ENCODE results near the gene C5orf63. TPM values are rescaled to one million over a fixed set of nuclear protein-coding genes. Genes with fewer than 3 reads are reported as not detected.

The C5orf63 gene
- total and polyA plus RNA-seq, 2 of the 13 experiments (the other 11 are each of a cell fraction or from before 2014, with no cell fraction given) = 7.9 to 8.8 TPM

- TF ChIP-seq ZNF574 (CRISPR knock-in tag; IDR thresholded peaks at IDR 0.05) (no peak), NFRKB (IDR thresholded peaks at IDR 0.05) (no peak), TFAP4 (IDR thresholded peaks at IDR 0.05; ENCODE audit: borderline replicate concordance, low read depth) (peak; percentile 50; the same call in 1 of the 2 replicates), FOSL2 (CRISPR knock-in tag; IDR thresholded peaks at IDR 0.05) (peak; percentile 59), ZNF549 (CRISPR knock-in tag; IDR thresholded peaks at IDR 0.05) (no peak), YEATS2 (CRISPR knock-in tag; IDR thresholded peaks at IDR 0.05; ENCODE audit: borderline replicate concordance) (no peak)
Measured at GRCh38 chr5:127086589-127086988, 13.3 kb upstream of the C5orf63 start (continued).

- FAIRE-seq = no peak
- TF ChIP-seq ISX (CRISPR knock-in tag; conservative IDR thresholded peaks at IDR 0.05) (no peak), HMG20A (CRISPR knock-in tag; IDR thresholded peaks at IDR 0.05; ENCODE audit: borderline replicate concordance) (no peak), THAP8 (CRISPR knock-in tag; IDR thresholded peaks at IDR 0.05; ENCODE audit: borderline replicate concordance) (no peak), ATAD3A (CRISPR knock-in tag; IDR thresholded peaks at IDR 0.05) (no peak), ZNF432 (CRISPR knock-in tag; IDR thresholded peaks at IDR 0.05; ENCODE audit: borderline replicate concordance) (no peak), SAFB2 (CRISPR knock-in tag; IDR thresholded peaks at IDR 0.05; ENCODE audit: borderline replicate concordance, low read depth) (no peak), BCLAF1 (IDR thresholded peaks at IDR 0.05) (no peak), ZNF644 (CRISPR knock-in tag; IDR thresholded peaks at IDR 0.05; ENCODE audit: low read depth) (no peak), SKIL (CRISPR knock-in tag; IDR thresholded peaks at IDR 0.05; ENCODE audit: borderline replicate concordance) (no peak)
Measured at GRCh38 chr5:127085796-127086195, 12.5 kb upstream of the C5orf63 start.

More at GRCh38 chr5:127085796-127086195, 12.5 kb upstream of the C5orf63 start:
- BruUV-seq (replicated peaks) = no TSS peak
- Histone ChIP-seq H3K9ac (ENCODE audit: insufficient read depth, low read depth, low read length) (no peak overlapping the region), H3K4me2 (ENCODE audit: low read depth, low read length) (no peak overlapping the region), H3K27me3 (ENCODE audit: control insufficient read depth in 1 of 2, insufficient read depth in 2 of 2, low read length in 2 of 2) (no peaks in the 10 kb centered on the region), H3K27ac (ENCODE audit: extremely low read length, insufficient read depth, low read length) (no peak overlapping the region), H3K4me1 (ENCODE audit: insufficient read depth, low read length) (peaks cover 8% of the 10 kb centered on the region; the same call in 1 of the 2 replicates), H3K4me3 (replicated peaks in 1 of 3; ENCODE audit: insufficient read depth in 1 of 3, low read depth in 2 of 3, low read length in 3 of 3) (no peak overlapping the region), H3K9me3 (ENCODE audit: low read length) (no peaks in the 10 kb centered on the region), H2AFZ (ENCODE audit: low read length) (no peak overlapping the region), H4K20me1 (ENCODE audit: insufficient read depth, low read length) (no peaks in the 10 kb centered on the region), H3K36me3 (replicated peaks in 1 of 2; ENCODE audit: control insufficient read depth in 1 of 2, insufficient read depth in 2 of 2, low read length in 2 of 2) (no peaks in the 10 kb centered on the region), H3K79me2 (ENCODE audit: insufficient read depth, low read length) (no peaks in the 10 kb centered on the region)
- intact Hi-C loops (cut with micrococcal nuclease; ENCODE audit: unreplicated experiment) = no loop called here
- WGBS (ENCODE audit: low lambda C conversion rate) = 56% methylated on average over 5 of the region's 5 CpGs
- DNase-seq (ENCODE audit: low spot score) = no peak
- no peak for ATAC-seq
- ChIA-PET POLR2A (interaction anchor here (1.5 kb wide), 1 partner anchor 13 kb away, joined by 4 read pairs; the partner anchor contains the start of gene C5orf63), CTCF (ENCODE audit: low intra/inter-chr PET ratio, low total read pairs) (no interaction called here)
- in situ Hi-C loops (cut with HindIII; ENCODE audit: extremely low pct_ligation_motif_present, low pct_unique_long_range_greater_than_20kb) = no loop called here
